DMS79 treated with DMSO at 0.1 percent for 48 hours (cell line): ENCODE data around the gene ST6GALNAC3.
"Not testable (repeated sequence)": the region's sequence is repeated elsewhere in the genome, so short reads cannot be mapped to it uniquely, and the experiment has no call there.

Experiments
- DNase-seq: peaks from one replicate; lab custom pipeline; 2025; lab: John Stamatoyannopoulos, UW

ST6GALNAC3 gene

GRCh38 chr1:76073481-76073880, 1.1 kb upstream of the ST6GALNAC3 start:
- DNase-seq, result no peak

GRCh38 chr1:76075188-76075489, 593 bp downstream of the ST6GALNAC3 start:
- DNase-seq, result no peak

DNA sequence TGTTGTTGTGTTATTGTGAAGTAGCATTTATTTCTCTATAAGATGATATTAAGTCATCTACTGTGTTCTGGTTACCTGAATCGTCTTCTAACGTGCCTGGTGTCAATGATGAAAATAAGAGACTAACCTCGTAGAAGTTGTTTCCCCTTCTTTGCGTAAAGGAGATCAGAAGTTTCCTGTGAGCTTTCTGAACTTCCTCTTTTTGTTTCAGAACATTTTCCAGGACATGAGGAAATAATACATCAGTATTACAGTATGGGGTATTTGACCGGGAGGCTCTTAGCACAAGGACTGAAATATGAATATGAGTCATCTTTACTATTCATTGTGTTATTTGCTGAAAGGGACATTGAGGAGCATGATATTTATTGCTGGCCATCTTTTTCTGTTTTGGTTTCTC, 1.3 kb downstream of the ST6GALNAC3 start:
- no peak for DNase-seq

- DNase-seq, result no peak
These were observed 5.1 kb downstream of the ST6GALNAC3 start for GRCh38 chr1:76079475-76080227.

GRCh38 chr1:76080552-76081079, 6.1 kb downstream of the ST6GALNAC3 start:
- no peak for DNase-seq

- no peak for DNase-seq
These were observed 7.5 kb downstream of the ST6GALNAC3 start for GRCh38 chr1:76082062-76082461.

- DNase-seq, result no peak
These were observed 8.6 kb downstream of the ST6GALNAC3 start for GRCh38 chr1:76083189-76083588.

DNA sequence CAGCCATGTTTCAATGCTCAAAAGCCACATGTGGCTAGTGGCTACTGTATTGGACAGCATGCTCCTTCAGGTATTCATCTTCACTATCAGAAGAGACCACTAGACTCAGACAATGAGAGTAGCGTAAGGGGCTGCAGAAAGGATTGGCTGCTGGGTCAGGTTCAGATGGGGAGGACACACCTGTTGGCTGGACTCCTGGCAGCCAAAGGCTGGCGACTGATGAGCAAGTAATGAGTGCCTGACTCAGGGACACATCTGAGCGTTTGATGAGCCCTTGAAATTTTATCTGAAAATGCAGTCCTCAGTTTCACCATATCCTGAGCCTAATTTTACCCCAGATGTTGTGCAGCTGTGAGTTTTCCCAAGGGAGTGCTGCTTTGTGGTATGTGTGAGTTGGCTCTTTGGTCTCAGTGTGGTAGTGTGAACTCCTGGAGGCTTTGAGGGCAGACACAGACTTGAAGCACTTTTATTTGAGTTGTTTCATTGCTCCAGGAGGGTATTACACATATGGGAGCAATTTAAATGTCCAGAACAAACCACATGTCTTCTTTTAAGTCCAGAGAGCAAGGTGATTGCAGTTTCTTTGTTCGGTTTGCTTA, 9.6 kb downstream of the ST6GALNAC3 start:
- no peak for DNase-seq

- no peak for DNase-seq
These were observed 10.1 kb downstream of the ST6GALNAC3 start for GRCh38 chr1:76084685-76085084.

DNA sequence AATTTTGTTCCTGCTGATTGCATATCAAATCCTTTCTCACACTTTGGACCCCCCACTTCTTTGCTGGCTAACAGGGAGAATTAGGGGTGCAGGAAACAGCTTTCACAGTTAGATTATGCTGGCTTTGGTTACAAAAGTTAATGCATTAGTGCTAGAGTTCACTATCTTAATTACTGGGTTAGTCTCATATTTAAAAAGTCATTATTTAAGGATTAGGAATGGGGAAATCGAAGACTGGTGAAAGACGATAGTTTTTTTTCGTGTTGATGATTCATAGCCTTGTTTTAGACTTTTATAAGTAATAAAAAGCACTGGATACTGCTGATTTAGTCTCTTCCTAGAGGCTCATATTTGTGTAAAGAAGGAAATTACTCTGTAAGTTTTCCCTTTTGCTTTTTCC, 11.6 kb downstream of the ST6GALNAC3 start:
- no peak for DNase-seq

DNA sequence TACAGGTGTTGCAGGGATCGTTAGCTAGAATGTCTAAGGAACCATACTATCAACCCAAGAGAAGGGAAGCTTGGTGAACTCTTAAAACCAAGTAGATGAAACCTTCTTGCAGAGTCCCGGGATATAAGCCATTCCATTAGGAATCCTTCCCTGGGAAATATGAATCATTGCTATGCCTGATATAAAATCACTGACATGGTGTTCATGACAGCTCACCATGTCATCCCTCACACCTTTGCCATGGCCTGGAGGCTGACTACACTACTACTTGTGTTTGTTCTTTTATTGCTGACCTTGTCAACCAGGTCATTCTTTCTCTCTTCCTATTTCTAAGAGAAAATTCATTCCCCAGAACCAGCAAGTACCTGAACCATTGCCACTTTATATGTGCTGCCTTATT, 12.1 kb downstream of the ST6GALNAC3 start:
- DNase-seq, result no peak

GRCh38 chr1:76090283-76091203, 16.0 kb downstream of the ST6GALNAC3 start:
- DNase-seq, result no peak

GRCh38 chr1:76092812-76093211, 18.3 kb downstream of the ST6GALNAC3 start:
- no peak for DNase-seq

GRCh38 chr1:76093522-76094312, 19.2 kb downstream of the ST6GALNAC3 start:
- DNase-seq, result no peak

- DNase-seq, result no peak
These were observed 21.3 kb downstream of the ST6GALNAC3 start for GRCh38 chr1:76095802-76096201.

DNA sequence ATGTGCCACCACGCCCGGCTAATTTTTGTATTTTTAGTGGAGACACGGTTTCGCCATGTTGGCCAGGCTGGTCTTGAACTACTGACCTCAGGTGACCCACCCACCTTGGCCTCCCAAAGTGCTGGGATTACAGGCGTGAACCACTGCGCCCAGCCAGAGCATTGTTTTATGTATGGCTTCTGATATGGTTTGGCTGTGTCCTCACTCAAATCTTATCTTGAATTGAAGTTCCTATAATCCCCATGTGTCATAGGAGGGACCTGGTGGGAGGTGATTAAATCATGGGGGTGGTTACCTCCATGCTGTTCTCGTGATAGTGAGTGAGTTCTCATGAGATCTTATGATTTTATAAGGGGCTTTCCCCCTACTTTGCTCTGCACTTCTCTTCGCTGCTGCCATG, 22.5 kb downstream of the ST6GALNAC3 start:
- not testable (repeated sequence) for DNase-seq

- DNase-seq, result no peak
These were observed 24.3 kb downstream of the ST6GALNAC3 start for GRCh38 chr1:76098845-76099244.

GRCh38 chr1:76101548-76101947, 27.0 kb downstream of the ST6GALNAC3 start:
- DNase-seq, result no peak

GRCh38 chr1:76102046-76102445, 27.5 kb downstream of the ST6GALNAC3 start:
- DNase-seq, result no peak

DNA sequence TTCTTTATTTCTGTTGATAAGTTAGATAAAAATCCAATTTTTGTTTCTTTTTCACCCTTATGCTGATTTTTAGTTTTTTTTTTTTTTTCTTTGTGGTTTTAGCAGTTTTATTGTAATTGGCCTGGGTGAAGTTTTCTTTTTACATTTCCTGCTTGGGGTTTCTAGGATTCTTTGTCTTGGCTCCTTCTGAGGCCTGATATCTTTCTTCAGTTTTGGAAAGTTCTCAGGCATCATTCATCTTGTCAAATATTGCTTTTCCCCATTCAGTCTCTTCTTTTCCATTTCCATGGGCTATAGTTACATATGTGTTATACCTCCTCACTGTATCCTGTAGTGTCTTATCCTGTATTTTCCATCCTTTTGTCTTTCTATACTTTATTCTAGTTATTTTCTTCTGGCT, 28.5 kb downstream of the ST6GALNAC3 start:
- no peak for DNase-seq

- no peak for DNase-seq
These were observed 30.8 kb downstream of the ST6GALNAC3 start for GRCh38 chr1:76105372-76105771.

GRCh38 chr1:76106251-76106650, 31.7 kb downstream of the ST6GALNAC3 start:
- no peak for DNase-seq
